Non-pigmented ciliary epithelial cell (primary cell): ENCODE measurements around the gene PSMF1.
"Not testable (repeated sequence)": the region's sequence is repeated elsewhere in the genome, so short reads cannot be mapped to it uniquely, and the experiment has no call there.

Experiments
- DNase-seq: peaks from one replicate; pipeline ENCODE4 v3.0.0-alpha.2; 2010; ENCODE audit warnings: low read depth

Gene PSMF1

DNA sequence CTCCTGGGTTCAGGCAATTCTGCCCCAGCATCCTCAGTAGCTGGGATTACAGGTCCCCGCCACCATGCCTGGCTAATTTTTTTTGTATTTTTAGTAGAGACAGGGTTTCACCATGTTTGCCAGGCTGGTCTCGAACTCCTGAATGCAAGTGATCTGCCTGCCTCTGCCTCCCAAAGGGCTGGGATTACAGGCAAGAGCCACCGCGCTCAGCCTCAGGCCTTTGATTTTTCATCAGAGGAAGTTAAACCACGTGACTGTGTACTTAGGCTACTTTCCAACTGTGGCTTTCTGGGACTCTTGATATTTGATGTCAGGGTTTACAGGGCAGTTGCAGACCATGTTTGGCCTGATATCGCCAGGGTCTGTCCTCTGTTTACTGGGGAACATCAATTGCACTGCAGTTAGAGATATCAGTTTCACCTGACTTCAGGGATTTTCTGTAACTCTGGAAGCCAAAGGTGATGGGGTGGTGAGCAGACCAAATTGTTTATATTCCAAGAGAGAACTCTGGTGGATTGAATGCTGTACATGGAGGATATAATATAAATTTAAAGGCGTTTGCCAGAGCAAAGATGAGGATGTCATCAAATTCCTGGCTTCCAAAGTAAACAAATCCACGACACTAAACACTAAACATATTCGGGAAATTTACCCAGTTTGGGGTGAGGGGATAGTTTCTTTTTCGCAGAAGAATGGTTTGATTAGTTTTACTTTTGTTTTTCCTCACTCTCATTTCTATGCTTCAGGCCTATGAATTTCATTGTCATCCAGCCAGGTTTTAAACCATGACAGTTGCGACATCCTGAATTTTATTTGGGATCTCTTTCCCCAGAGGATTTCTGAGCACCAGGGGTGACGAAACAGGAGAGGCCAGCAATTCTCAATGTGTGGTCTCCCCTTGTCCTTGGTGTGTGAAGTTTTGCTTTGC lies 4.2 kb downstream of the PSMF1 start:
- DNase-seq = peak; percentile 14

- no peak for DNase-seq
Observed at GRCh38 chr20:1123666-1124065, 5.3 kb downstream of the PSMF1 start.

GRCh38 chr20:1124421-1124820 lies 6.0 kb downstream of the PSMF1 start:
- DNase-seq = no peak

GRCh38 chr20:1125277-1125676 lies 6.9 kb downstream of the PSMF1 start:
- no peak for DNase-seq

- no peak for DNase-seq
Observed at GRCh38 chr20:1127840-1128239, 9.4 kb downstream of the PSMF1 start.

GRCh38 chr20:1130058-1130694 lies 11.8 kb downstream of the PSMF1 start:
- no peak for DNase-seq

DNA sequence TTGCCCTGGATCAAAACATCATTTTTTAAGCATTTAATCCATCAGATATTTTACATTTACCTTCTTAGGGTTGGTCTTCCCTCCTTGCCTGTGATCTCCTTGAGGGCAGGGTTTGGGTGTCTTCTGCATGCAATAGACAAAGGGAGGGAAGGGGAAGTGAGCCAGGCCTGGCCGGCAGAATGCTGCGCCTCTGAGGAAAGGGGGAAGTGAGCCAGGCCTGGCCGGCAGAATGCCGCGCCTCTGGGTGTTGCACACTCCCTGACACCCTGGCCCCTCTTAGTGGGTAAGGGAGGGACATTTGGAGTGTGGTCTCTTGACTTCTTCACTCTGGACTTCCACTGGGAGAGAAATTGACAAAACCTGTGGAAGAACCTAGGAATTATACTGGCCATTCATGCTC lies 12.4 kb downstream of the PSMF1 start:
- no peak for DNase-seq

- DNase-seq = no peak
Observed at GRCh38 chr20:1131354-1131753, 13.0 kb downstream of the PSMF1 start.

GRCh38 chr20:1134355-1134754 lies 16.0 kb downstream of the PSMF1 start:
- DNase-seq = no peak

GRCh38 chr20:1134836-1135235 lies 16.4 kb downstream of the PSMF1 start:
- DNase-seq = no peak

- DNase-seq = no peak
Observed at GRCh38 chr20:1137236-1137635, 18.8 kb downstream of the PSMF1 start.

- no peak for DNase-seq
Observed at GRCh38 chr20:1144401-1145172, 26.2 kb downstream of the PSMF1 start.

GRCh38 chr20:1146957-1147356 lies 28.6 kb downstream of the PSMF1 start:
- no peak for DNase-seq

- not testable (repeated sequence) for DNase-seq
Observed at GRCh38 chr20:1149812-1150211, 31.4 kb downstream of the PSMF1 start.

DNA sequence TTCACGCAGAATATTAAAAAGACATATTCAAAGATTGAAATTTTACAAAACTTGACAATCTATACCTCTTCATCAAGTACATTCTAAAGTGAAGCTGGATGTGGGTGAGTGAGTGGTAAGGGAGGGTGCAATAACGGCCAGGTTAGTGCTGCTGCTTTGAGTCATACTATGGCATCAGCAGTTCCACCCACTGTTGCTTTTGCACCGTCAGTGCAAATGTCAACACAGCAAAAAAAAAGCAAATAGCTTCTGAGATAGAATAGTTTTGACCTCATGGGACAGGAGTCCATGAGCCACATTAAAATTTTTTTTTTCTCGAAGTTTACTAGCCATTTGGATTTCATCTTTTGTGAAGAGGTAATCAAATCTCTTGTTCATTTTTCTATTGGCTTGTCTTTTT lies 31.8 kb downstream of the PSMF1 start:
- peak; percentile 8 for DNase-seq

DNA sequence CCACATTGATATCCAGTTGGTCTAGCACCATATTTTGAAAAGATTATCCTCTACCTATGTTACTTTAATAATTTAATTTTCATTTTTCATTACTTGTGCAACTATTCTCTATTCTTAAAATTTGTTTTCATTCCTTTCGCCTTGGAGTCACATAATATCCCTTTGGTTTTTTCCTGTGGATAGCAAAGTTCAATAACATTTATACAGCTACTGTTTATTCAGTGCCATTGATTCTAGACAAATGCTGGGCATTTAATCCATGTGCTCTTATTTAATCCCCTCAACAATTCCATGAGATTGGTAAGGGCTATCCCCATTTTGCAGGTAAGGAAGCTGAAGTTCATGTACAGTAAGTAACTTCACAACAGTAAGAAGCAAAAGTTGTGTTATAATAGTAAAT lies 32.6 kb downstream of the PSMF1 start:
- DNase-seq = no peak

- DNase-seq = no peak
Observed at GRCh38 chr20:1154226-1154625, 35.8 kb downstream of the PSMF1 start.

GRCh38 chr20:1154691-1155090 lies 36.3 kb downstream of the PSMF1 start:
- DNase-seq = no peak

DNA sequence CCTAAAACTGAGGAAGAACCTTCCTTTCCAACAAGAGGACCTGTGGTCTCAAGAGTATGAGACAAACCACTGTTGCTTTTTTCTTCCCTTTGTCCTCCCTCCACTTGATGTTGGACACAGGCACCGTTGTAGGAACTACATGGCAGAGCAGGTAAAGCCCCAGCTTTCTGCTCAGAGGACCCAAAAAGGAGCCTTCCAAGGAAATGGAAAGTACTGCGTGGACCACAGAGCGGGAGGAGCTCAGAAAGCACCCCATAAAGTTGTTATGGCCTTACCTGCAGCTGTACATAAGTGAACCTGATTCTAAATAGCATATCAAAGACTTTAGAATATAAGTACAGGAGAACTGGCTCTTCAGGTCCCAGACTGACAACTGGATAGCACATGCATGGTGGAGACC lies 36.9 kb downstream of the PSMF1 start:
- no peak for DNase-seq

DNA sequence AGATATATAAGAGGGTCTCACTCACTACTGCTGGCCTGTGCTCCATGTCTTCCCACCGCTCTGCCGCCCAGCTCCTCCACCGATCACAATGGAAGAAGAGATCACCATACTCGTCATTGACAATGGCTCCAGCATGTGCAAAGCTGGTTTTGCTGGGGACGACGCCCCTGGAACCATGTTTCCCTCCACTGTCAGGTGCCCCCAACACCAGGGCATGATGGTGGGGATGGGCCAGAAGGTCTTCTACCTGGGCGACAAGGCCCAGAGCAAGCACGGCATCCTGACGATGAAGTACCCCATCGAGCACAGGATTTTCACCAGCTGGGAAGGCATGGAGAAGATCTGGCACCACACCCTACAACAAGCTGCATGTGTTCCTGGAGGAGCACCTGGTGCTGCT lies 42.1 kb downstream of the PSMF1 start:
- no peak for DNase-seq

DNA sequence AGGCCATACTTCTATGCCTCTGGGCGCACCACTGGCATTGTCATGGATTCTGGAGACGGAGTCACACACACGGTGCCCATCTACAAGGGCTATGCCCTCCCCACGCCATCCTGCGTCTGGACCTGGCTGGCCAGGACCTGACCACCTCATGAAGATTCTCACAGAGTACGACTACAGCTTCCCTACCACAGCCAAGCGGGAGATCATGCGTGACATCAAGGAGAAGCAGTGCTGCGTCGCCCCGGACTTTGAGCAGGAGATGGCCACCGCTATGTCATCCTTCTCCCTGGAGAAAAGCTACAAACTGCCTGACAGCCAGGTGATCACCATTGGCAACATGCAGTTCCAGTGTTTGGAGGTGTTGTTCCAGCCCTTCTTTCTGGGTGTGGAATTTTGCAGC lies 42.6 kb downstream of the PSMF1 start:
- no peak for DNase-seq

DNA sequence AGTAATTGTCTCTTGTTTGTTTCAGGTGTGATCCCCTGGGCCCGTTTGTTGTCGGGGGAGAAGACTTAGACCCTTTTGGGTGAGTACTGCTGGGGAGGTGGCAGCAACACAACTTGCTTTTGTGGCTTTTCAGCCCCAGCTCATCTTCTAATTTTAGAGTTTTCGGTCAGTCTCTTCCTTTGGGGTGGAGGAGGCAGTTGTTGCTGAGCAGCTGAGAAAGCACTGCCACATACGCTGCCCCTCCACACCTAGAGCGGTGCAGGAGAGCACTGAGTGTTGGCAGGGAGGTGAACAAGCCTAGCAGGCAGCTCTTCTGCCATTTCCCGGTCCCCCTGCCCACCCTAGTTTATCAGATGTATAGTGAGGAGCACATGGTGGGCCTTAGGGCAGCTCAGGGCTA lies 44.7 kb downstream of the PSMF1 start:
- DNase-seq = no peak

- no peak for DNase-seq
Observed at GRCh38 chr20:1163653-1164052, 45.3 kb downstream of the PSMF1 start.
